Effector memory CD8-positive, alpha-beta T cell (primary cell): Measurements from ENCODE around the gene ANO6.
"Not testable (repeated sequence)": the region's sequence is repeated elsewhere in the genome, so short reads cannot be mapped to it uniquely, and the experiment has no call there.

ENCODE experiments used
- ATAC-seq: fragments of 150-1000 bp; cut with Tn5 transposase; replicated peaks from 2 replicates; pipeline ENCODE4 v1.10.0; 2021; ENCODE audit warnings: mild to moderate bottlenecking, moderate library complexity
- DNase-seq, 3 experiments: peaks; one replicate each; pipeline ENCODE4 v3.0.0; 2021
- H3K27ac Mint-ChIP-seq, 2 donors: one replicate each; pipeline ENCODE4 v1.8.0; 2022; ENCODE audit warnings: mild to moderate bottlenecking in 2 of 2, mixed read lengths in 2 of 2, moderate library complexity in 2 of 2
- H3K27me3 Mint-ChIP-seq, 2 donors: one replicate each; pipeline ENCODE4 v1.8.0; 2022; ENCODE audit warnings: mixed read lengths in 2 of 2
- H3K36me3 Mint-ChIP-seq: one replicate; pipeline ENCODE4 v1.8.0; 2022; ENCODE audit warnings: mild to moderate bottlenecking, moderate library complexity, mixed read lengths; ENCODE audit not compliant: insufficient read depth
- H3K4me1 Mint-ChIP-seq, 2 donors: one replicate each; pipeline ENCODE4 v1.8.0; 2022; ENCODE audit warnings: low read depth in 2 of 2, mixed read lengths in 2 of 2
- H3K4me3 Mint-ChIP-seq, 2 donors: one replicate each; pipeline ENCODE4 v1.8.0; 2022; ENCODE audit warnings: mild to moderate bottlenecking in 2 of 2, mixed read lengths in 2 of 2, moderate library complexity in 2 of 2
- H3K9me3 Mint-ChIP-seq, 2 donors: one replicate each; pipeline ENCODE4 v1.8.0; 2022; ENCODE audit warnings: mixed read lengths in 2 of 2

The ANO6 gene

DNA sequence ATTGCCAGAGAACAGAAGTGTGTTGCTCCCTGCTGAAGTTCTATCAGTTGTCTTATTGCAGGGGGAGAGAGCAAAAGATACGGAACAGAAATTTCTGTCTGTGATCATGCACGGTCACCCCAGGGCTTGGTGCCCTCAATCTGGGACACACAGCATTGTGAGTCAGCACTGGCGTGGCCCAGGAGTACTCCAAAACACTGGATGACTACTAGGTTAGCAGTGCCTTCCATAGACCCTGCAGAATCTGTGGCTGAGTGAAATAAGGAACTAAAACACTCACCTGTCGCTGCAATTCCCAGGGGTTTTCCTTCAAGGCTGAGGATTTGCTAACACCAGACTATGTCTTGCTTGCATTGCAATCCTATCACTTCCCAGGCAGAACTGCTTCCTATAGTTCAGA lies 165.5 kb downstream of the ANO6 start:
- H3K27me3 Mint-ChIP-seq = no peaks in the 10 kb centered on the region
- no peak overlapping the region for H3K4me3 Mint-ChIP-seq
- no peak overlapping the region for H3K27ac Mint-ChIP-seq
- H3K36me3 Mint-ChIP-seq = peaks cover 9% of the 10 kb centered on the region
- DNase-seq (no peak), ATAC-seq (no peak)
- H3K4me1 Mint-ChIP-seq = no peaks in the 10 kb centered on the region
- H3K9me3 Mint-ChIP-seq = no peaks in the 10 kb centered on the region

GRCh38 chr12:45388545-45388944 lies 172.7 kb downstream of the ANO6 start:
- Mint-ChIP-seq H3K4me1 (no peaks in the 10 kb centered on the region), H3K9me3 (peaks cover 5 to 9% of the 10 kb centered on the region in 2 donors), H3K36me3 (peaks cover 9% of the 10 kb centered on the region), H3K27me3 (no peaks in the 10 kb centered on the region), H3K27ac (no peak overlapping the region), H3K4me3 (no peak overlapping the region)
- DNase-seq (no peak), ATAC-seq (no peak)

- H3K4me1 Mint-ChIP-seq = no peaks in the 10 kb centered on the region
- H3K27me3 Mint-ChIP-seq = no peaks in the 10 kb centered on the region
- H3K36me3 Mint-ChIP-seq = peaks cover 7% of the 10 kb centered on the region
- H3K9me3 Mint-ChIP-seq = peaks cover 5 to 14% of the 10 kb centered on the region in 2 donors
- H3K4me3 Mint-ChIP-seq = no peak overlapping the region
- DNase-seq (no peak), ATAC-seq (no peak)
- no peak overlapping the region for H3K27ac Mint-ChIP-seq
Observed at GRCh38 chr12:45389426-45389825, 173.5 kb downstream of the ANO6 start.

DNA sequence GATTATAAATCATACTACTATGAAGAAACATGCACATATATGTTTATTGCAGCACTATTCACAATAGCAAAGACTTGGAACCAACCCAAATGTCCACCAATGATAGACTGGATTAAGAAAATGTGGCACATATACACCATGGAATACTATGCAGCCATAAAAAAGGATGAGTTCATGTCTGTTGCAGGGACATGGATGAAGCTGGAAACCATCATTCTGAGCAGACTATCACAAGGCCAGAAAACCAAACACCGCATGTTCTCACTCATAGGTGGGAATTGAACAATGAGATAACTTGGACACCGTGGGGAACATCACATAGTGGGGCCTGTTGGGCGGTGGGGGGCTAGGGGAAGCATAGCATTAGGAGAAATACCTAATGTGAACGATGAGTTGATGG lies 181.6 kb downstream of the ANO6 start:
- not testable (repeated sequence) for H3K4me1 Mint-ChIP-seq, H3K4me3 Mint-ChIP-seq, H3K36me3 Mint-ChIP-seq, H3K27me3 Mint-ChIP-seq, ATAC-seq, H3K27ac Mint-ChIP-seq, DNase-seq
- peaks cover 8 to 14% of the 10 kb centered on the region in 2 donors for H3K9me3 Mint-ChIP-seq

GRCh38 chr12:45398552-45398951 lies 182.7 kb downstream of the ANO6 start:
- ATAC-seq (no peak), DNase-seq (no peak)
- H3K4me3 Mint-ChIP-seq = no peak overlapping the region
- H3K27me3 Mint-ChIP-seq = no peaks in the 10 kb centered on the region
- peaks cover 2 to 5% of the 10 kb centered on the region in 2 donors for H3K9me3 Mint-ChIP-seq
- peaks cover 9% of the 10 kb centered on the region for H3K36me3 Mint-ChIP-seq
- no peaks in the 10 kb centered on the region for H3K4me1 Mint-ChIP-seq
- no peak overlapping the region for H3K27ac Mint-ChIP-seq

DNA sequence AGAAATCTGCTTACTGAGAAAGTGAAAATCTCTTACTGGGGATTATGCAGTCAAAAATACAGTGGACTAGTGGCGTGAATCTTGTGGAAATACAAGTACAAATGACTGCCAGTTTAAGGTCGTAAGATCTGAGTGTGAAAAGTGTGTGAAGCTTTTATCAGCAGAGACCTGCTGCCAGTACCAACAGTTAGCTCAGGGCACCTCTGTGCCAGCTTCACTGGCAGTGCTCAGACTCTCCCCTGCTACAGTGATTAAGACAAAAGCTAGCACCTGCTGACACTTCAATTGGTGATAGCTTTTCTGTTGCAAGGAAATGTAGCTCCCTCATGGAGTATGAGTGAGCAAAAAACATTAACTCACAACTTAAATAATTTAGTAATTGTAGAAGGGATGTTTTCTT lies 185.1 kb downstream of the ANO6 start:
- H3K9me3 Mint-ChIP-seq = peaks cover 0 to 2% of the 10 kb centered on the region in 2 donors
- H3K36me3 Mint-ChIP-seq = peaks cover 21% of the 10 kb centered on the region
- no peak overlapping the region for H3K4me3 Mint-ChIP-seq
- DNase-seq = no peak
- H3K27me3 Mint-ChIP-seq = no peaks in the 10 kb centered on the region
- no peak overlapping the region for H3K27ac Mint-ChIP-seq
- ATAC-seq = no peak
- no peaks in the 10 kb centered on the region for H3K4me1 Mint-ChIP-seq

- H3K9me3 Mint-ChIP-seq = no peaks in the 10 kb centered on the region
Observed at GRCh38 chr12:45402288-45402687, 186.4 kb downstream of the ANO6 start.

DNA sequence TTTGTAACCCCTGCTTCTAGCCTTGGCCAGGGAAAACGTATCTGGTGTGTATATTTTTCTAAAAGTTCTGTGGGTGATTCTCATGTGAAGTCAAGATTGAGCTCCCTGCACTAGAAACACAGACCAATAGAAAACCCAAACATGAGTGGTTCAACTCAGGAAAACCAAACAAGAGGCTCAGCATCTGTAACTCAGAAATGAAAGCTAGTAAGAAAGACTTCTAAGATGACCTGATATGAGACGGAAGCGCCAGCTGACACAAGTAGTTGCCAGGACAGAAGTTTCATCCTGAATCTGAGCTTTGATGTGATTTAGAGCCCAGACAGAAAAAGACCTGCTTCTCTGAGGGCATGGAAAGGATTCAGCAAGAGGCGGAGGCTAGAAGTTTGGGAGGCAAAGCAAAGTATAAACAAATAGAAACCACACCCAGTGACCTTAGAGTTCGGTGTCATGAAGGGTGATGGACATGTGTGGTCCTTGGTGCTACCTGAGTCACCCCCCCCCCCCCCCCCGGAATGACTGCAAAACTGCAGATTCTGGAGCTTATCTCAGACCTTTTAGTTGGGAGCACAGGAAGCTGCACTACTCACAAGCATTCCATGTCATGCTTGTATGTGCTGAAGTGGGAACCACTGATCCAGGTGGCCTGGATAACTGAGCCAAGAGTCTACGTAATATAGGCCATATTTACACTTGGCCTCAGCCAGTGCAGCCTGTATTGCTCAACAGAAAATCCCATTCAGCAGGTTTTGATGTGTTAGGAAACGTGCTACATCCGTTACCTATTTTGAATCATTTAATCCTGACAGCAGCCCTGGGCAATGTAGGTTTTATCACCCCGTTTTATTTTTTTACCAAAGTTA lies 191.3 kb downstream of the ANO6 start:
- Mint-ChIP-seq H3K27me3 (no peaks in the 10 kb centered on the region), H3K36me3 (peaks cover 35% of the 10 kb centered on the region), H3K9me3 (no peaks in the 10 kb centered on the region), H3K4me3 (no peak overlapping the region), H3K4me1 (peaks cover 0 to 4% of the 10 kb centered on the region in 2 donors), H3K27ac (no peak overlapping the region)
- ATAC-seq (no peak), DNase-seq (no peak)

More at GRCh38 chr12:45402288-45402687, 186.4 kb downstream of the ANO6 start:
- H3K27me3 Mint-ChIP-seq = no peaks in the 10 kb centered on the region
- H3K27ac Mint-ChIP-seq = no peak overlapping the region
- ATAC-seq (no peak), DNase-seq (no peak)
- H3K4me1 Mint-ChIP-seq = no peaks in the 10 kb centered on the region
- H3K36me3 Mint-ChIP-seq = peaks cover 24% of the 10 kb centered on the region
- no peak overlapping the region for H3K4me3 Mint-ChIP-seq

GRCh38 chr12:45407981-45408728 lies 192.3 kb downstream of the ANO6 start:
- Mint-ChIP-seq H3K27me3 (no peaks in the 10 kb centered on the region), H3K36me3 (peaks cover 32% of the 10 kb centered on the region), H3K4me1 (peaks cover 0 to 4% of the 10 kb centered on the region in 2 donors), H3K9me3 (no peaks in the 10 kb centered on the region), H3K4me3 (no peak overlapping the region), H3K27ac (peak overlapping the region in 1 of 2 donors; percentile 24)
- ATAC-seq (no peak), DNase-seq (no peak)

DNA sequence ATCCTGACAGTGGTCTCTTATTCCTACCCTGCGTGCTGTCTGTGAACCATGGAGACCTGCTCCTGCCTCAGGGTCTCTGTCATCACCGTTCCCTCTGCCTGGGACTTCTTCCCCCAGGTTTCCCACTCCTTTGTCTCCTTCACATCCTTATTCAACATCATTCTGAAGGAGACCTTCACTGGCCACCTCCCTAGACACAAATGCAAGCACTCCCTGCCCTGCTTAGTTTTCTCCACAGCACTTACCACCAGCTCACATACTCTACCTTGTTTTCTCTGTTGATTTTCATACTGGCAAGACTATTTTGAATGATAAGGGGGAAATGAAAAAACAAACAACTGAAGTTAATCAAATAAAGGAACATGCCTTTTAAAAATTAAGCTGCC lies 192.8 kb downstream of the ANO6 start:
- Mint-ChIP-seq H3K27me3 (no peaks in the 10 kb centered on the region), H3K4me1 (peaks cover 0 to 4% of the 10 kb centered on the region in 2 donors), H3K9me3 (no peaks in the 10 kb centered on the region), H3K36me3 (peaks cover 27% of the 10 kb centered on the region), H3K27ac (peak overlapping the region in 1 of 2 donors; percentile 24), H3K4me3 (no peak overlapping the region)
- DNase-seq (no peak), ATAC-seq (no peak)

GRCh38 chr12:45409966-45410365 lies 194.1 kb downstream of the ANO6 start:
- ATAC-seq (no peak), DNase-seq (no peak)
- Mint-ChIP-seq H3K36me3 (peaks cover 26% of the 10 kb centered on the region), H3K9me3 (no peaks in the 10 kb centered on the region), H3K4me3 (no peak overlapping the region), H3K27ac (peak overlapping the region in 1 of 2 donors; percentile 11), H3K4me1 (peaks cover 0 to 4% of the 10 kb centered on the region in 2 donors), H3K27me3 (no peaks in the 10 kb centered on the region)

- no peak for DNase-seq
- Mint-ChIP-seq H3K9me3 (no peaks in the 10 kb centered on the region), H3K36me3 (peaks cover 17% of the 10 kb centered on the region), H3K27ac (no peak overlapping the region), H3K4me1 (peaks cover 0 to 4% of the 10 kb centered on the region in 2 donors), H3K27me3 (no peaks in the 10 kb centered on the region), H3K4me3 (no peak overlapping the region)
- no peak for ATAC-seq
Observed at GRCh38 chr12:45411626-45412025, 195.7 kb downstream of the ANO6 start.

DNA sequence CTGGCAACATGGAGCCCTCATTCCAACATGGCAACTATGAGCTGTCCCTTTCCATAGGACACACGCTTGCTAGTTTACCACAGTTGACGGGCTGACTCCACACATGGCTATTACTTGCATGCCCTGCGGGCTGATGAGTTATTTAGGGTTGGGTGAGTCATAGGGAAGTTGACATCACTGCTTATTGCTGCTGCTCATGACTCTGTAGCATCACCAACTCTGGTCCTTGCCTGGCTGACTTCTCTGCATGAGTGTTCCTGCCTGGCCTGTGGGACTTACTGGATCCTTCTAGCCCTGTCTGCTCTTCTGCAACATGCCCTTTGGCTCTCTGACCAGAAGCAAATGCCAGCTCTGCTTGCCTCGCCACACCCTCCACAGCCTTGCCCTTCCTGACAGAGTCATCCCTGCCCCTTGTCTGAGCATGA lies 199.5 kb downstream of the ANO6 start:
- H3K36me3 Mint-ChIP-seq = peaks cover 3% of the 10 kb centered on the region
- H3K27ac Mint-ChIP-seq = peak overlapping the region in 1 of 2 donors; percentile 8
- ATAC-seq = no peak
- no peaks in the 10 kb centered on the region for H3K9me3 Mint-ChIP-seq
- DNase-seq = no peak
- no peaks in the 10 kb centered on the region for H3K4me1 Mint-ChIP-seq
- H3K27me3 Mint-ChIP-seq = no peaks in the 10 kb centered on the region
- no peak overlapping the region for H3K4me3 Mint-ChIP-seq

- Mint-ChIP-seq H3K36me3 (peaks cover 3% of the 10 kb centered on the region), H3K4me3 (no peak overlapping the region), H3K4me1 (no peaks in the 10 kb centered on the region), H3K9me3 (no peaks in the 10 kb centered on the region), H3K27ac (no peak overlapping the region), H3K27me3 (no peaks in the 10 kb centered on the region)
- no peak for DNase-seq
- ATAC-seq = no peak
Observed at GRCh38 chr12:45416126-45416525, 200.2 kb downstream of the ANO6 start.
